ENCODE measurements around the gene FBN1.

The FBN1 gene

GRCh38 chr15:48380198-48380597, 265.3 kb downstream of the FBN1 start:
- no peak for TF ChIP-seq FOXM1 (IDR thresholded peaks at IDR 0.05; ENCODE audit: borderline replicate concordance, low read depth)
- no peak for TF ChIP-seq USF1 (IDR thresholded peaks at IDR 0.05)
- no peak for TF ChIP-seq CEBPB (IDR thresholded peaks at IDR 0.05)
- no peak for TF ChIP-seq TAF1 (IDR thresholded peaks at IDR 0.05; ENCODE audit: low read depth)
- TF ChIP-seq EP300 (IDR thresholded peaks at IDR 0.05; ENCODE audit: borderline replicate concordance) = no peak
- TF ChIP-seq TCF12 (IDR thresholded peaks at IDR 0.05; ENCODE audit: low read depth) = no peak
- no peak for TF ChIP-seq TEAD4 (IDR thresholded peaks at IDR 0.05)
- no peak for TF ChIP-seq RAD21 (IDR thresholded peaks at IDR 0.05; ENCODE audit: low read depth)
- no peak for TF ChIP-seq NFIC (IDR thresholded peaks at IDR 0.05)
- no peak for TF ChIP-seq CREB1 (IDR thresholded peaks at IDR 0.05; ENCODE audit: low read depth)
- no peak for TF ChIP-seq MAX (IDR thresholded peaks at IDR 0.05)

GRCh38 chr15:48375767-48376166, 269.7 kb downstream of the FBN1 start:
- no peak for TF ChIP-seq EGR1 (IDR thresholded peaks at IDR 0.05)
- no peak for TF ChIP-seq CREB1 (IDR thresholded peaks at IDR 0.05; ENCODE audit: low read depth)
- no peak for TF ChIP-seq EP300 (IDR thresholded peaks at IDR 0.05; ENCODE audit: borderline replicate concordance)
- no peak for TF ChIP-seq TAF1 (IDR thresholded peaks at IDR 0.05; ENCODE audit: low read depth)
- TF ChIP-seq YY1 (IDR thresholded peaks at IDR 0.05; ENCODE audit: low read depth) = no peak
- TF ChIP-seq CEBPB (IDR thresholded peaks at IDR 0.05) = no peak
- no peak for TF ChIP-seq NFIC (IDR thresholded peaks at IDR 0.05)
- no peak for TF ChIP-seq TEAD4 (IDR thresholded peaks at IDR 0.05)
- TF ChIP-seq MAX (IDR thresholded peaks at IDR 0.05) = no peak
- TF ChIP-seq ZBTB7A (IDR thresholded peaks at IDR 0.05; ENCODE audit: low read depth) = no peak
- TF ChIP-seq FOXM1 (IDR thresholded peaks at IDR 0.05; ENCODE audit: borderline replicate concordance, low read depth) = no peak
- no peak for TF ChIP-seq USF1 (IDR thresholded peaks at IDR 0.05)
- TF ChIP-seq TCF12 (IDR thresholded peaks at IDR 0.05; ENCODE audit: low read depth) = no peak
- TF ChIP-seq RAD21 (IDR thresholded peaks at IDR 0.05; ENCODE audit: low read depth) = no peak
- no peak for TF ChIP-seq REST (IDR thresholded peaks at IDR 0.05; ENCODE audit: low read depth)

GRCh38 chr15:48374472-48374871, 271.0 kb downstream of the FBN1 start:
- no peak for TF ChIP-seq USF1 (IDR thresholded peaks at IDR 0.05)
- no peak for TF ChIP-seq RAD21 (IDR thresholded peaks at IDR 0.05; ENCODE audit: low read depth)
- no peak for TF ChIP-seq CEBPB (IDR thresholded peaks at IDR 0.05)
- TF ChIP-seq REST (IDR thresholded peaks at IDR 0.05; ENCODE audit: low read depth) = no peak
- TF ChIP-seq EGR1 (IDR thresholded peaks at IDR 0.05) = no peak
- no peak for TF ChIP-seq YY1 (IDR thresholded peaks at IDR 0.05; ENCODE audit: low read depth)
- TF ChIP-seq TAF1 (IDR thresholded peaks at IDR 0.05; ENCODE audit: low read depth) = no peak
- no peak for TF ChIP-seq NFIC (IDR thresholded peaks at IDR 0.05)
- no peak for TF ChIP-seq TCF12 (IDR thresholded peaks at IDR 0.05; ENCODE audit: low read depth)
- TF ChIP-seq FOXM1 (IDR thresholded peaks at IDR 0.05; ENCODE audit: borderline replicate concordance, low read depth) = no peak
- TF ChIP-seq EP300 (IDR thresholded peaks at IDR 0.05; ENCODE audit: borderline replicate concordance) = no peak
- TF ChIP-seq CREB1 (IDR thresholded peaks at IDR 0.05; ENCODE audit: low read depth) = no peak
- TF ChIP-seq TEAD4 (IDR thresholded peaks at IDR 0.05) = no peak
- TF ChIP-seq MAX (IDR thresholded peaks at IDR 0.05) = no peak
- no peak for TF ChIP-seq ZBTB7A (IDR thresholded peaks at IDR 0.05; ENCODE audit: low read depth)

GRCh38 chr15:48373821-48374451, 271.6 kb downstream of the FBN1 start:
- TF ChIP-seq EP300 (IDR thresholded peaks at IDR 0.05; ENCODE audit: borderline replicate concordance) (no peak), NFIC (IDR thresholded peaks at IDR 0.05) (no peak), EGR1 (IDR thresholded peaks at IDR 0.05) (no peak), TCF12 (IDR thresholded peaks at IDR 0.05; ENCODE audit: low read depth) (no peak), FOXM1 (IDR thresholded peaks at IDR 0.05; ENCODE audit: borderline replicate concordance, low read depth) (no peak), YY1 (IDR thresholded peaks at IDR 0.05; ENCODE audit: low read depth) (no peak), TAF1 (IDR thresholded peaks at IDR 0.05; ENCODE audit: low read depth) (no peak), ZBTB7A (IDR thresholded peaks at IDR 0.05; ENCODE audit: low read depth) (no peak), RAD21 (IDR thresholded peaks at IDR 0.05; ENCODE audit: low read depth) (no peak), CREB1 (IDR thresholded peaks at IDR 0.05; ENCODE audit: low read depth) (no peak), REST (IDR thresholded peaks at IDR 0.05; ENCODE audit: low read depth) (no peak), MAX (IDR thresholded peaks at IDR 0.05) (no peak), CEBPB (IDR thresholded peaks at IDR 0.05) (no peak), TEAD4 (IDR thresholded peaks at IDR 0.05) (no peak), USF1 (IDR thresholded peaks at IDR 0.05) (no peak)
